Head of caudate nucleus (tissue), 42 donors: ENCODE results near the gene RAP1GAP.
A peak's percentile ranks its signal among the peaks of the same experiment; 100 is the strongest.

Experiments used
- DNase-seq, 42 donors: peaks; one replicate each; pipeline versions ENCODE4 v3.0.0 to v3.0.0-alpha.2; 2020 to 2021; ENCODE audit warnings: mixed read lengths in 7 of 42
- intact Hi-C: fragments of 100-400 bp; cut with DNase I; formaldehyde crosslinking; loops from one replicate; pipeline ENCODE4 v1.15.0; 2022

RAP1GAP gene

GRCh38 chr1:21550866-21551475, 118.2 kb downstream of the RAP1GAP start:
- no peak for DNase-seq
- intact Hi-C loops, result no loop called here

DNA sequence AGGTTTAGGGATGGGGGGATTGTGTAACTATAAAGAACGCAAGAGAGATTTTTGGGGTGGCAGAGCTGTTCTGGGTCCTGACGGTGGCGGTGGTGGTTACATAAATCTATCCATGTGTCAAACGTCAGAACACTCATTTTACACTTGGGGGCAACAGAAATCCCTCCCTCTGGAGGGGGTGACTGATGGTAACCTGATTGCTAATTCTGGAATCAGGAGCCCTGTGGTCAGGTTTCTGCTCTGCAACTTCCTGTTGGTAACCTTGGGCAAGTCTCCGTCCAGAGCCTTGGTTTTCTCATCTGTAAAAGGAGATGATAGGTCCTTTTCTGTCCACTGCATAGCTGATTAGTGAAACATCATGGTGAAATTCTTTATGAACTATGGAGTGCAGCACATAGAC, 119.1 kb downstream of the RAP1GAP start:
- intact Hi-C loops, result no loop called here
- no peak for DNase-seq

DNA sequence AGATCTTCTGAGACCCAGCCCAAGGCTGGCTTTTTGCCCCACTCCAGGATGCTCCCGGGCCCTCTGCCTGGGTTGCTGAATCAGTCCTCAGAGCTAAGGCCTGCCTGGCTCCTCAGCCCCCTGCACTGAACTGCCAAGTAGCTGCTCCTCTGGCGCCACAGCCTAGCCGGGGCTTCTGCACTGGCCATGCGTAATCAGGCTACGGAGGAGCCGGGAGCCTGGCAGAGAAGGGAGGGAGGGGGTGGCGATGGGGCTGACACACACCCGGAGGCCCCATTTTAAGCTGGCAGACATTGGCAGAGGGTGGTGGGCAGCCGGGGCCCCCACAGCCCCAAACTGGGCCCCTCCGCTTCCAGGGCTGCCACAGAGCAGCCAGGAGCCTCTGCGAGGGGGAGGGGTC, 121.3 kb downstream of the RAP1GAP start:
- peak in 31 of 42 donors; percentile 6 to 85 (median 47) for DNase-seq

More for the DNA sequence above, 121.3 kb downstream of the RAP1GAP start:
- intact Hi-C loops, result no loop called here
